HepG2 (cell line): ENCODE results near the gene EFCAB8. TPM values are rescaled to one million over a fixed set of nuclear protein-coding genes. Genes with fewer than 3 reads are reported as not detected.

ENCODE experiments used
- CENPX ChIP-seq: sonication (generic); formaldehyde crosslinking; IDR thresholded peaks from 2 replicates; pipeline ENCODE4 v1.9.0; 2021; ENCODE audit warnings: mild to moderate bottlenecking, missing genetic modification reagents, moderate library complexity
- PRMT3 ChIP-seq: sonication (generic); formaldehyde crosslinking; IDR thresholded peaks from 2 replicates; pipeline ENCODE4 v1.8.1; 2022; ENCODE audit warnings: low read depth, mild to moderate bottlenecking, moderate library complexity, missing genetic modification reagents, borderline replicate concordance
- SRSF4 ChIP-seq: fragments of 200-400 bp; formaldehyde crosslinking; IDR thresholded peaks from one replicate; pipeline ENCODE4 v1.6.1; 2018; ENCODE audit warnings: mild to moderate bottlenecking, low read depth, low read length, moderate library complexity; ENCODE audit not compliant: poor library complexity, severe bottlenecking
- ZBTB44 ChIP-seq: sonication (generic); formaldehyde crosslinking; IDR thresholded peaks from 2 replicates; pipeline ENCODE4 v1.4.0; 2020; ENCODE audit warnings: missing genetic modification reagents
- ZHX2 ChIP-seq, 2 experiments: sonication (generic) in 1 of 2; formaldehyde crosslinking in 1 of 2; IDR thresholded peaks; 2 replicates each; pipeline versions ENCODE4 v1.6.1 to v1.9.0; 2014 to 2022; ENCODE audit warnings: antibody characterized with exemption in 1 of 2, borderline replicate concordance in 1 of 2, inconsistent platforms in 1 of 2, low read depth in 1 of 2, missing genetic modification reagents in 1 of 2
- ZNF143 ChIP-seq: sonication (generic); formaldehyde crosslinking; IDR thresholded peaks from 2 replicates; pipeline ENCODE4 v1.4.0; 2020; ENCODE audit warnings: missing genetic modification reagents
- ZNF577 ChIP-seq: sonication (generic); formaldehyde crosslinking; IDR thresholded peaks from 2 replicates; pipeline ENCODE4 v1.4.0; 2020; ENCODE audit warnings: mild to moderate bottlenecking, low read depth, missing genetic modification reagents, borderline replicate concordance
- ZNF609 ChIP-seq: sonication (generic); formaldehyde crosslinking; IDR thresholded peaks from 2 replicates; pipeline ENCODE4 v1.4.0; 2020; ENCODE audit warnings: mild to moderate bottlenecking, missing genetic modification reagents, borderline replicate concordance
- ZNF619 ChIP-seq: sonication (generic); formaldehyde crosslinking; IDR thresholded peaks from 2 replicates; pipeline ENCODE4 v1.4.0; 2020; ENCODE audit warnings: mild to moderate bottlenecking, missing genetic modification reagents
- ZNF7 ChIP-seq: IDR thresholded peaks from 2 replicates; pipeline ENCODE4 v1.6.1; 2016; ENCODE audit warnings: missing biosample characterization, missing genetic modification reagents
- polyA plus RNA-seq, 8 experiments: library from polyadenylated mRNA; depleted of rRNA in 3 of 8; stranded (reverse) in 7 of 8; unstranded in 1 of 8; fragments of >200 nt; fragmentation: Illumina TruSeq in 4 of 8; extraction: Trizol in 4 of 8; gene quantifications; 2 replicates each; pipeline versions ENCODE4 v1.2.1 to v1.2.3, GENCODE V29; 2011 to 2016; ENCODE audit warnings: low read depth in 4 of 8, missing spikeins in 1 of 8, mixed read lengths in 1 of 8; ENCODE audit not compliant: insufficient read depth in 1 of 8
- total RNA-seq, 5 experiments: library from RNA; depleted of rRNA; stranded (reverse); fragments of >200 nt; fragmentation: Illumina TruSeq; extraction: Trizol; gene quantifications; 2 replicates each; pipeline ENCODE4 v1.2.3, GENCODE V29; 2016; ENCODE audit warnings: low read depth in 1 of 5
- TF ChIP-seq, protein P1 (sequence below): sonication (generic); formaldehyde crosslinking; IDR thresholded peaks from 2 replicates; pipeline ENCODE4 v1.8.0; 2022; ENCODE audit warnings: mild to moderate bottlenecking, missing genetic modification reagents, moderate library complexity
- TF ChIP-seq, protein P2 (sequence below): sonication (generic); formaldehyde crosslinking; IDR thresholded peaks from 2 replicates; pipeline ENCODE4 v1.4.0; 2020; ENCODE audit warnings: mild to moderate bottlenecking, missing genetic modification reagents

EFCAB8 gene
- total and polyA plus RNA-seq, 2 of the 13 experiments (the other 11 are each of a cell fraction or from before 2014, with no cell fraction given), result 0.15 to 0.22 TPM

- TF ChIP-seq ZNF609, result no peak
- TF ChIP-seq ZBTB44 (CRISPR knock-in tag), result no peak
- TF ChIP-seq ZNF577 (CRISPR knock-in tag), result no peak
- TF ChIP-seq, protein P1, sequence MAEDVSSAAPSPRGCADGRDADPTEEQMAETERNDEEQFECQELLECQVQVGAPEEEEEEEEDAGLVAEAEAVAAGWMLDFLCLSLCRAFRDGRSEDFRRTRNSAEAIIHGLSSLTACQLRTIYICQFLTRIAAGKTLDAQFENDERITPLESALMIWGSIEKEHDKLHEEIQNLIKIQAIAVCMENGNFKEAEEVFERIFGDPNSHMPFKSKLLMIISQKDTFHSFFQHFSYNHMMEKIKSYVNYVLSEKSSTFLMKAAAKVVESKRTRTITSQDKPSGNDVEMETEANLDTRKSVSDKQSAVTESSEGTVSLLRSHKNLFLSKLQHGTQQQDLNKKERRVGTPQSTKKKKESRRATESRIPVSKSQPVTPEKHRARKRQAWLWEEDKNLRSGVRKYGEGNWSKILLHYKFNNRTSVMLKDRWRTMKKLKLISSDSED (CRISPR knock-in tag), result no peak
- no peak for TF ChIP-seq ZNF619 (CRISPR knock-in tag)
- 0 out of 2 replicates have a peak, but pooled peaks have one; percentile 22 for TF ChIP-seq ZNF7 (CRISPR knock-in tag)
- no peak for TF ChIP-seq PRMT3 (CRISPR knock-in tag)
- TF ChIP-seq, protein P2, sequence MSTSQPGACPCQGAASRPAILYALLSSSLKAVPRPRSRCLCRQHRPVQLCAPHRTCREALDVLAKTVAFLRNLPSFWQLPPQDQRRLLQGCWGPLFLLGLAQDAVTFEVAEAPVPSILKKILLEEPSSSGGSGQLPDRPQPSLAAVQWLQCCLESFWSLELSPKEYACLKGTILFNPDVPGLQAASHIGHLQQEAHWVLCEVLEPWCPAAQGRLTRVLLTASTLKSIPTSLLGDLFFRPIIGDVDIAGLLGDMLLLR (CRISPR knock-in tag), result no peak
- TF ChIP-seq CENPX (CRISPR knock-in tag), result no peak
- TF ChIP-seq ZNF143 (CRISPR knock-in tag), result 0 out of 2 replicates have a peak, but pooled peaks have one; percentile 23
- no peak for TF ChIP-seq SRSF4
- TF ChIP-seq ZHX2 (IDR thresholded peaks at IDR 0.05; ENCODE audit: low read depth), result no peak
- no peak for TF ChIP-seq ZHX2 (CRISPR knock-in tag; IDR thresholded peaks at IDR 0.05; ENCODE audit: borderline replicate concordance)
These were observed 124.1 kb downstream of the EFCAB8 start (continued) for GRCh38 chr20:32982617-32983458.
